Measurements from ENCODE around the gene GDF2.

- TF ChIP-seq EZH2 (IDR thresholded peaks at IDR 0.05; ENCODE audit: borderline replicate concordance) (no peak), CTCF (IDR thresholded peaks at IDR 0.05; ENCODE audit: poor library complexity) (no peak)
Observed at GRCh38 chr10:47332371-47332770, 10.1 kb downstream of the GDF2 start.
